Measurements from ENCODE around the gene BTF3L4.
"Not testable (repeated sequence)": the region's sequence is repeated elsewhere in the genome, so short reads cannot be mapped to it uniquely, and the experiment has no call there.

BTF3L4 gene

DNA sequence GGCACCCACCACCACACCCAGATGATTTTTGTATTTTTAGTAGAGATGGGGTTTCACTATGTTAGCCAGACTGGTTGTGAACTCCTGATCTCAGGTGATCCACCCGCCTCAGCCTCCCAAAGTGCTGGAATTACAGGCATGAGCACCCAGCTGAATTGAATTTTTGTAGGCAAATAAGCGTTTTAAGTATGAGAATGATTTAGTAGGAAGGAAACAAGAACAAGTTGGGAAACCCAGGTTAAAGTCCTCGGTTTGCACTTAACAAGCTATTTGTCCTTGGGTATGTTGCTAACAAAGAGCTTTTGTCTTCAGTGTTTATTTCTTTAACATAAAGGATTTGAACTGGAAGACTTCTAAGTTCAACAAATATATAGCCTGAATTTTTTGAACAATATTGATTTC is 23.9 kb downstream of the BTF3L4 start:
- Histone ChIP-seq H3K36me3 (no peaks in the 10 kb centered on the region), H3K9me3 (no peaks in the 10 kb centered on the region), H3K4me1 (no peaks in the 10 kb centered on the region)

DNA sequence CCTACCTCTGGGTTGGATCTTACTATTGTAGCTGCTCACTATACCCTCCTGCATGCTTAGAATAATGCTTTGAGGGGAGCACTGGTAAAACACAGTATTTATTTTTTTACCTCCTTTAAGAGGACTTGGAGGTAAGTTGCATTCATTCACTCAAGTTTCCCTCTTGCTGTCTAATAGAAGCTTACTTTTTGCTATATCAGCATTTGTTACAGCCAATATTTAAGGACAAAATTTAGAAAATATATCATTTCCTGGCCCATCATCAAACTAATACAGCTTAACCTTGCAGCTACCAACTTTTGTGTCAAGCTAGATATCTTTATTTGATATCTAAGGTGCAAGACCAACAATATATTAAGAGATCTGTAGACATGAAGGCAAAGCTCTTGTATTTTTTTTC is 31.8 kb downstream of the BTF3L4 start:
- H3K36me3 ChIP-seq; H3K27me3 ChIP-seq; H3K4me3 ChIP-seq (ENCODE audit: low read depth, low read length); H3K4me1 ChIP-seq; H3K9me3 ChIP-seq; DNase-seq: not testable (repeated sequence)

More for the DNA sequence above, 23.9 kb downstream of the BTF3L4 start:
- TF ChIP-seq, protein P1, sequence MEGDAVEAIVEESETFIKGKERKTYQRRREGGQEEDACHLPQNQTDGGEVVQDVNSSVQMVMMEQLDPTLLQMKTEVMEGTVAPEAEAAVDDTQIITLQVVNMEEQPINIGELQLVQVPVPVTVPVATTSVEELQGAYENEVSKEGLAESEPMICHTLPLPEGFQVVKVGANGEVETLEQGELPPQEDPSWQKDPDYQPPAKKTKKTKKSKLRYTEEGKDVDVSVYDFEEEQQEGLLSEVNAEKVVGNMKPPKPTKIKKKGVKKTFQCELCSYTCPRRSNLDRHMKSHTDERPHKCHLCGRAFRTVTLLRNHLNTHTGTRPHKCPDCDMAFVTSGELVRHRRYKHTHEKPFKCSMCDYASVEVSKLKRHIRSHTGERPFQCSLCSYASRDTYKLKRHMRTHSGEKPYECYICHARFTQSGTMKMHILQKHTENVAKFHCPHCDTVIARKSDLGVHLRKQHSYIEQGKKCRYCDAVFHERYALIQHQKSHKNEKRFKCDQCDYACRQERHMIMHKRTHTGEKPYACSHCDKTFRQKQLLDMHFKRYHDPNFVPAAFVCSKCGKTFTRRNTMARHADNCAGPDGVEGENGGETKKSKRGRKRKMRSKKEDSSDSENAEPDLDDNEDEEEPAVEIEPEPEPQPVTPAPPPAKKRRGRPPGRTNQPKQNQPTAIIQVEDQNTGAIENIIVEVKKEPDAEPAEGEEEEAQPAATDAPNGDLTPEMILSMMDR (IDR thresholded peaks at IDR 0.05; ENCODE audit: low read depth, low read length), result no peak
- H3K4me3 ChIP-seq (ENCODE audit: low read depth, low read length), result no peak overlapping the region
- no peaks in the 10 kb centered on the region for H3K27me3 ChIP-seq
- no peak for DNase-seq

DNA sequence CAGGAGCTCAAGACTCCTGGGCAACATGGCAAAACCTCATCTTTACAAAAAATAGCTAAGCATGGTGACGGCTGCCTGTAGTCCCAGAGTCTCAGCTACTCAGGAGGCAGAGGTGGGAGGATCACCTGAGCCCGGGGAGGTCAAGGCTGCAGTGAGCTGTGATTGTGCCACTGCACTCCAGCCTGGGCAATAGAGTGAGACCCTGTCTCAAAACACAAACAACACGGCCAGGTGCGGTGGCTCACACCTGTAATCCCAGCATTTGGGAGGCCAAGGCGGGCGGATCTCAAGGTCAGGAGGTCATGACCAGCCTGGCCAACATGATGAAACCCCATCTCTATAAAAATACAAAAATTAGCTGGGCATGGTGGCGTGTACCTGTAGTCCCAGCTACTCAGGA is 38.2 kb downstream of the BTF3L4 start:
- not testable (repeated sequence) for DNase-seq; H3K4me1 ChIP-seq; H3K9me3 ChIP-seq; H3K4me3 ChIP-seq (ENCODE audit: low read depth, low read length); H3K27me3 ChIP-seq; H3K36me3 ChIP-seq

DNA sequence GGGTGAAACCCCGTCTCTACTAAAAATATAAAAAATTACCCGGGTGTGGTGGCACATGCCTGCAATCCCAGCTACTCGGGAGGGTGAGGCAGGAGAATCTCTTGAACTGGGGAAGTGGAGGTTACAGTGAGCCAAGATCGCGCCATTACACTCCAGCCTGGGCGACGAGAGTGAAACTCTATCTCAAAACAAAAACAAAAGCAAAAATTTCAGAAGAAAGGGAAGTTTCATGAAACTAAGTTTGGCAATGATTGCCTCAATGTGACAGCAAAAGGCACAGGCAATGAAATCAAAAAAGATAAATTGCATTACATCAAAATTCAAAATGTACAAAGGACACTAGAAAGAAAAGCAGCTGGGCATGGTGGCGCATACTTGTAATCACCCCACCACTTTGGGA is 40.1 kb downstream of the BTF3L4 start:
- no peak overlapping the region for H3K4me3 ChIP-seq (ENCODE audit: low read depth, low read length)
- H3K36me3 ChIP-seq, result no peaks in the 10 kb centered on the region
- TF ChIP-seq, protein P1 (IDR thresholded peaks at IDR 0.05; ENCODE audit: low read depth, low read length), result no peak
- no peaks in the 10 kb centered on the region for H3K4me1 ChIP-seq
- H3K9me3 ChIP-seq, result no peaks in the 10 kb centered on the region
- no peak for DNase-seq
- no peaks in the 10 kb centered on the region for H3K27me3 ChIP-seq

DNA sequence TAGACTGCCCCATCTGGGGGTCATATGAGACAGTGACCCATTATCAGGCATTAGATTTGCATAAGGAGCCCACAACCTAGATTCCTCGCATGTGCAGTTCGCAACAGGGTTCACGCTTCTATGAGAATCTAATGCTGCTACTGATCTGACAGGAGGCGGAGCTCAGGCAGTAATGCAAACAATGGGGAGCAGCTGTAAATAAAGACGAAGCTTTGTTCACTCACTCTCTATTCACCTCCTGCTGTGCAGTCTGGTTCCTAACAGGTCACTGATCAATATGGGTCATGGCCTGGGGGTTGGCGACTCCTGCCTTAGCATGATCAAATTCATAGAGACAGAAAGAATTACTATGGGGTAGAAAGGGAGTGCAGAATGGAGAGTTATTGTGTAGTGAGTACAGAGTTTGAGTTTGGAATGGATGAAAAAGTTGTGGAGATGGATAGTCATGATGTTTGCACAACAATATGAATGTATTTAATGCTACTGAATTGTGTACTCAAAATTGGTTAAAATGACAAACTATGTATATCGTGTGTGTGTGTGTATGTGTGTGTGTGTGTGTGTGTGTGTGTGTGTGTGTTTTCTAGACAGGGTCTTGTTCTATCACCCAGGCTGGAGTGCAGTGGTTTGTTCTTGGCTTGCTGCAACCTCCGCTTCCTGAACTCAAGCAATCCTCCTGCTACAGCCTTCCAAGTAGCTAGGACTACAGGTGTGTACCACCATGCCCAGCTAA is 42.2 kb downstream of the BTF3L4 start:
- DNase-seq, result no peak
- H3K27me3 ChIP-seq, result no peaks in the 10 kb centered on the region
- H3K4me3 ChIP-seq (ENCODE audit: low read depth, low read length), result no peak overlapping the region
- TF ChIP-seq, protein P1 (IDR thresholded peaks at IDR 0.05; ENCODE audit: low read depth, low read length), result no peak
- no peaks in the 10 kb centered on the region for H3K9me3 ChIP-seq
- no peaks in the 10 kb centered on the region for H3K4me1 ChIP-seq
- H3K36me3 ChIP-seq, result no peaks in the 10 kb centered on the region

DNA sequence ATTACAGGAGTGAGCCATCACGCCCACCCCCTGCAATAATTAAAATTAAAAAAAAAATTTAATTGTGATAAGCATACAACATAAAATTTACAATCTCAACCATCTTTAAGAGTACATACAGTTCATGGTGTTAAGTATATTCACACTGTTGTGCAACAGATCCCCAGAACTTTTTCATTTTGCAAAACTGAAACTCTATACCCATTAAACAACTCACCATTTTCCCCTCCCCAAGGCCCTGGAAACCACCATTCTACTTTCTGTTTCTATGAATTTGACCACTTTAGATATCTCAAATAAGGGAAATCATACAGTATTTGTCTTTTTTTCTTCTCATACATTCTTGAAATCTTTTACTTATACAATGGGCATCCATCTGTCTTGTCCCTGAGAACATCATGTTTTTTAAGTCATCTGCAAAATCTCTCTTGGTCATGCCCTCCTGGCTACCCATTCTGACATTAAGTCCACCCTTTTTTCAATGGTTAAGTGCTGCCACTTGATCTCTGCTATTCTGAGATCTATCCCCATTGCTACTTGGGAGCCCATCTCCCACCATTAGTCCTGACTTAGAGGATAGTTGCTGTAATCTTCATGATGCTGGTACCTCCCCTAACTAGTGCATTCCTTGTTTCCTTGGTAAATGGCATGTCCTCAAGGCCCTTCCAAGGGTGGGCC is 46.4 kb downstream of the BTF3L4 start:
- Histone ChIP-seq H3K36me3 (no peaks in the 10 kb centered on the region), H3K9me3 (no peaks in the 10 kb centered on the region), H3K4me3 (ENCODE audit: low read depth, low read length) (no peak overlapping the region), H3K4me1 (no peaks in the 10 kb centered on the region), H3K27me3 (no peaks in the 10 kb centered on the region)
- DNase-seq, result no peak
- TF ChIP-seq, protein P1 (IDR thresholded peaks at IDR 0.05; ENCODE audit: low read depth, low read length), result no peak

DNA sequence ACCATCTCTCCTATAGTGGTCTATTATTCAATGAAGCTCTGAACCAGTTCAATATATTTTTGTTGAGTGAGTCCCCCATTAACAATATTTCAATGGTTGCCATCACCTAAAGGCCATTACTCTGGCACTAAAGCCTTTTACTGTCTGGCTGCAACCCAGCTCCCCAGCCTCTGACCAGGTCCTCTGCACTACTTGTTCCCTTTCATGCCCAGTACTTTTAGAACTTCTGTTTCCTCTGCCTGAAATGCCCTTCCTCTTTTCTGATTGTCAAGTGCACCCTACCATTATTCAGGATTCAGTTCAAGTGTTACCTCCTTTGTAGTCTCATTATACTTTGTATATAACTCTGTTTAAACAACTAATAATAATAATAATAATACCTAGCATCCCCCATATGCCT is 55.4 kb downstream of the BTF3L4 start:
- Histone ChIP-seq H3K9me3 (no peaks in the 10 kb centered on the region), H3K4me3 (ENCODE audit: low read depth, low read length) (no peak overlapping the region), H3K36me3 (no peaks in the 10 kb centered on the region), H3K4me1 (no peaks in the 10 kb centered on the region), H3K27me3 (no peaks in the 10 kb centered on the region)
- no peak for DNase-seq
- TF ChIP-seq, protein P1 (IDR thresholded peaks at IDR 0.05; ENCODE audit: low read depth, low read length), result no peak

All from BE2C (cell line).